T-cell (primary cell): Measurements from ENCODE around the gene JAKMIP1. TPM values are rescaled to one million over a fixed set of nuclear protein-coding genes. Genes with fewer than 3 reads are reported as not detected.

Experiments used
- ATAC-seq, 4 experiments: fragments of 200-7000 bp in 3 of 4; fragments of 150-1000 bp in 1 of 4; cut with Tn5 transposase; replicated peaks in 1 of 4; 1 replicate in 3 of 4; 2 replicates in 1 of 4; pipeline ENCODE4 v1.10.0; 2021; ENCODE audit warnings: moderate library complexity in 3 of 4, mild to moderate bottlenecking in 2 of 4, moderate number of reproducible peaks in 1 of 4
- CTCF ChIA-PET, 2 donors: fragments of 300-600 bp; sonication (Branson Sonifier 250); formaldehyde crosslinking; loops; one replicate each; lab custom pipeline; 2022; ENCODE audit warnings: antibody characterized with exemption in 2 of 2; lab: Charles Lee
- POLR2A ChIA-PET, 2 donors: fragments of 300-600 bp; sonication (Branson Sonifier 250); formaldehyde crosslinking; loops; one replicate each; lab custom pipeline; 2022; ENCODE audit warnings: antibody characterized with exemption in 2 of 2; lab: Charles Lee
- DNase-seq, 35 experiments: peaks; one replicate each; pipeline versions ENCODE4 v3.0.0 to v3.0.0-alpha.2; 2013 to 2023
- H3K27ac ChIP-seq: one replicate; pipeline ENCODE4 v1.5.1; 2013; ENCODE audit warnings: low read length
- H3K27me3 ChIP-seq, 2 experiments: replicated peaks in 1 of 2; 1 replicate in 1 of 2; 2 replicates in 1 of 2; pipeline versions ENCODE4 v1.6.1 to v1.7.0; 2013; ENCODE audit warnings: low read length in 1 of 2, mixed read lengths in 1 of 2; ENCODE audit not compliant: control insufficient read depth in 2 of 2, insufficient read depth in 2 of 2; ENCODE audit errors: extremely low read depth in 1 of 2
- H3K36me3 ChIP-seq, 2 donors: 1 replicate in 1 of 2; 2 replicates in 1 of 2; pipeline versions ENCODE4 v1.6.1 to v1.7.0; 2013; ENCODE audit warnings: low read length in 1 of 2; ENCODE audit not compliant: control insufficient read depth in 2 of 2, insufficient read depth in 1 of 2; ENCODE audit errors: extremely low read depth in 1 of 2
- H3K4me1 ChIP-seq, 2 experiments: 1 replicate in 1 of 2; 2 replicates in 1 of 2; pipeline versions ENCODE4 v1.6.1 to v1.7.0; 2013; ENCODE audit warnings: low read length in 2 of 2, mixed read lengths in 1 of 2; ENCODE audit not compliant: insufficient read depth in 2 of 2, control insufficient read depth in 1 of 2; ENCODE audit errors: extremely low read depth in 1 of 2
- H3K4me3 ChIP-seq, 2 donors: 1 replicate in 1 of 2; 2 replicates in 1 of 2; pipeline versions ENCODE4 v1.5.1 to v1.7.0; 2013; ENCODE audit warnings: mild to moderate bottlenecking in 2 of 2, low read length in 1 of 2, moderate library complexity in 1 of 2; ENCODE audit not compliant: control insufficient read depth in 1 of 2; ENCODE audit errors: extremely low read depth in 1 of 2
- H3K9me3 ChIP-seq: 2 replicates; pipeline ENCODE4 v1.7.0; 2013
- H3K27ac Mint-ChIP-seq, 2 donors: one replicate each; pipeline ENCODE4 v1.8.0; 2020 to 2021; ENCODE audit warnings: mild to moderate bottlenecking in 2 of 2, mixed read lengths in 2 of 2
- H3K27me3 Mint-ChIP-seq, 2 donors: one replicate each; pipeline ENCODE4 v1.8.0; 2021 to 2022; ENCODE audit warnings: mixed read lengths in 2 of 2
- H3K36me3 Mint-ChIP-seq: one replicate; pipeline ENCODE4 v1.8.0; 2021; ENCODE audit warnings: mixed read lengths
- H3K4me1 Mint-ChIP-seq, 3 donors: one replicate each; pipeline ENCODE4 v1.8.0; 2020 to 2022; ENCODE audit warnings: mixed read lengths in 3 of 3, mild to moderate bottlenecking in 1 of 3
- H3K4me3 Mint-ChIP-seq, 3 donors: one replicate each; pipeline ENCODE4 v1.8.0; 2020 to 2022; ENCODE audit warnings: mild to moderate bottlenecking in 3 of 3, mixed read lengths in 3 of 3, moderate library complexity in 3 of 3
- H3K9me3 Mint-ChIP-seq, 3 donors: one replicate each; pipeline ENCODE4 v1.8.0; 2020 to 2022; ENCODE audit warnings: mixed read lengths in 3 of 3
- WGBS: methylation state at CpG from one replicate; pipeline ENCODE4 v1.1.5; 2013; ENCODE audit warnings: missing lambda C conversion rate; ENCODE audit not compliant: insufficient coverage; 5-methylcytosine and 5-hydroxymethylcytosine counted together
- total RNA-seq, 35 experiments: library from RNA in 6 of 35; stranded (reverse) in 6 of 35; fragments of 120-200 nt in 1 of 35; gene quantifications; one replicate each; pipeline versions ENCODE4 v1.2.1 to v1.2.4 and lab custom pipeline; 2013 to 2026

JAKMIP1 gene
- total RNA-seq, 5 donors from 2014 or later (not counting 1 experiment from before 2014, with no cell fraction given), result 3.5 to 14.0 (median 6.1) TPM

DNA sequence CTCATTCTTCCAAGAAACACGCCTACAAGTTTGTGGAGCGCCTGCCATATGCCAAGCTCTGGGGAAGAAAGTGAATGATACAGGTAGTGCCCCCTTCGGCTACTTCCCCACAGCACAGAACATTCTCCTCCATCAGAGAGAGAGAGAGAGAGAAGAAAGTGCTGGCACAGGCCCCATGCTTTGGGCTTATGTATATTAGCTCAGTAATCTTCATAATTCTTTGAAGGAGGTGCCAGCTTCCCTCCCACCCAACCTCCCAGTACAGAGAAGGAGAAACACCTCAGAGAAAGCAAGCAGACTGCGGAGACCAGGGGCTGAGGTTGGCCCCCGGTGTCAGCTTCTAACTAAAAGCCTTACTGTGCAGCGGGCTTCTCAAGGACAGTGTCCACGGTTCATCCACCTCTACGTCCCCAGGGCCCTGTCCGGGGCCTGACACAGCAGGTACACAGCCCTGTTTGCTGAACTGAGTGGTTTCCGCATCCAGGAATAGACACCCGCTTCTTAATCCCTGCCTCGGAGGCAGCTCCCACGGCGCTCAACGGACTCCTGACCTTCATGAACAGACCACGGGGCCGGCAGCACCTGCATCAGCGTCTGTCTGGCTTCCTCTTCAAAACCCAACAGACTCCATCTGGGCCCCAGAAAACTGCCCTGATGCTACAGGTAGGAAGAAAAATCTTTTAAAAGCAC lies 50.2 kb downstream of the JAKMIP1 start:
- Histone ChIP-seq H3K36me3 (peaks cover 0 to 6% of the 10 kb centered on the region in 2 donors), H3K9me3 (no peaks in the 10 kb centered on the region), H3K27ac (no peak overlapping the region), H3K4me1 (peaks cover 0 to 34% of the 10 kb centered on the region in 2 experiments), H3K27me3 (peaks cover 0 to 3% of the 10 kb centered on the region in 2 experiments), H3K4me3 (no peak overlapping the region)
- WGBS, result 90% methylated on average over 11 of the region's 18 CpGs
- peaks cover 0 to 12% of the 10 kb centered on the region in 2 donors for H3K27me3 Mint-ChIP-seq
- no peak overlapping the region for H3K4me3 Mint-ChIP-seq
- ChIA-PET POLR2A (no interaction called here), CTCF (no interaction called here)
- H3K9me3 Mint-ChIP-seq, result peaks cover 0 to 7% (median 4%) of the 10 kb centered on the region in 3 donors
- DNase-seq (no peak), ATAC-seq (no peak)
- H3K4me1 Mint-ChIP-seq, result peaks cover 13 to 36% (median 16%) of the 10 kb centered on the region in 3 donors
- peaks cover 9% of the 10 kb centered on the region for H3K36me3 Mint-ChIP-seq
- H3K27ac Mint-ChIP-seq, result no peak overlapping the region

- H3K9me3 Mint-ChIP-seq, result peaks cover 5 to 20% (median 8%) of the 10 kb centered on the region in 3 donors
- DNase-seq (no peak), ATAC-seq (no peak)
- ChIA-PET CTCF (no interaction called here), POLR2A (no interaction called here)
- H3K36me3 Mint-ChIP-seq, result peaks cover 13% of the 10 kb centered on the region
- Histone ChIP-seq H3K27ac (no peak overlapping the region), H3K9me3 (no peaks in the 10 kb centered on the region), H3K4me1 (peaks cover 0 to 22% of the 10 kb centered on the region in 2 experiments), H3K36me3 (peaks cover 0 to 6% of the 10 kb centered on the region in 2 donors), H3K4me3 (no peak overlapping the region), H3K27me3 (no peaks in the 10 kb centered on the region)
- 93% methylated on average over 3 of the region's 20 CpGs for WGBS
- H3K27ac Mint-ChIP-seq, result no peak overlapping the region
- H3K27me3 Mint-ChIP-seq, result peaks cover 0 to 12% of the 10 kb centered on the region in 2 donors
- peaks cover 13 to 25% (median 13%) of the 10 kb centered on the region in 3 donors for H3K4me1 Mint-ChIP-seq
- H3K4me3 Mint-ChIP-seq, result no peak overlapping the region
Observed at GRCh38 chr4:6148506-6149205, 51.7 kb downstream of the JAKMIP1 start.

DNA sequence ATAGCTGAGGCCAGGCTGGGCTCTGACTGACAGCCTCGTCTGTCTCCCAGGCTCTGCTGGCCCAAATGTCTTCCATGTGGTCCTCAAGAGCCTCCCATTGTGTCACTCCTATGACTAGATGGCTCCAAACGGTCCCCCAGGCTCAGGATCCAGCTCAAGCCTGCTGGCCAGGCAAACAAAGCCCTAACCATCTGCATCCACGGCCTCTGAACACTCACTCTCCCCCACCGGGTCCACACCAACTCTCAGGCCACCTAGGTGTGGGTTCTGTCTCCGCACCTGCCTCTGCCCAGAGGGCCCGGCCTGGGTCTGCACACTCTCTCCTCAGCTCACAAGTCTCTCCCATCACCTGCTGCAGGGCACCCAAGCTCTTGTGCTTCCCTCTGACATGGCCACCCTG lies 52.9 kb downstream of the JAKMIP1 start:
- Histone ChIP-seq H3K27ac (no peak overlapping the region), H3K4me1 (peaks cover 0 to 11% of the 10 kb centered on the region in 2 experiments), H3K9me3 (no peaks in the 10 kb centered on the region), H3K27me3 (no peaks in the 10 kb centered on the region), H3K4me3 (no peak overlapping the region), H3K36me3 (peaks cover 0 to 6% of the 10 kb centered on the region in 2 donors)
- CTCF ChIA-PET, result no interaction called here
- H3K4me3 Mint-ChIP-seq, result no peak overlapping the region
- POLR2A ChIA-PET, result no interaction called here
- no peak for DNase-seq
- H3K9me3 Mint-ChIP-seq, result peaks cover 5 to 20% (median 8%) of the 10 kb centered on the region in 3 donors
- H3K36me3 Mint-ChIP-seq, result peaks cover 13% of the 10 kb centered on the region
- ATAC-seq, result no peak
- H3K4me1 Mint-ChIP-seq, result peaks cover 6 to 14% (median 13%) of the 10 kb centered on the region in 3 donors
- peaks cover 0 to 12% of the 10 kb centered on the region in 2 donors for H3K27me3 Mint-ChIP-seq
- WGBS, result 75% methylated on average over 6 of the region's 6 CpGs
- H3K27ac Mint-ChIP-seq, result no peak overlapping the region

DNA sequence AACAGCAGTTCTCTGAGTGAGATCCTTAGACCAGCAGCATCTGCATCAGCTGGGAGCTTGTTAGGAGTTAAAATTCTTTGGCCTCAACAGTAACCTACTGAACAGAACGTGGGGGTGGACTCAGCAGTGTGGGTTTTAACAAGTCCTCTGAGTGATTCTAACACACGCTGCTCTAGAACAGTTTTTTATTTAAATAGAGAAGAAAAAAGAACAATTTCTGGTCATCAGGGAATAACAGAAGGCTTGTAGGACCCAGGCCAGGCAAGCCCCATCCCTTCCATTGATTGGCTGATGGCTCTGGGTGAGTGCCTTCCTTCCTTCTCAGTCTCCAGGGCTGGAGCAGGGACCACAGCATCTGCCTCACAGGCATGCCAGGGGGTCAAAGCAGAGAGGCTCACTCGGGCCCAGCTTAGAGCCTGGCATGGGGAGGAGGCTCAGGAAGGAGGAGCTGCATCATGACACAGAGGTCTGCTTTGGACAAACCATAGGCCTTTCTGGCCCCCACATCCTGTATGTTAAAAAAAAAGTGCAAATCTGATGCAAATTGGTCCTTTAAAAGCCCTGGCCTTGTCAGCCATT lies 56.7 kb downstream of the JAKMIP1 start:
- DNase-seq (no peak), ATAC-seq (no peak)
- H3K27ac ChIP-seq, result no peak overlapping the region
- Mint-ChIP-seq H3K4me1 (peaks cover 0 to 5% (median 0%) of the 10 kb centered on the region in 3 donors), H3K9me3 (peaks cover 5 to 20% (median 8%) of the 10 kb centered on the region in 3 donors), H3K27me3 (no peaks in the 10 kb centered on the region), H3K27ac (no peak overlapping the region), H3K4me3 (no peak overlapping the region), H3K36me3 (peaks cover 7% of the 10 kb centered on the region)
- no peaks in the 10 kb centered on the region for H3K36me3 ChIP-seq
- no peaks in the 10 kb centered on the region for H3K9me3 ChIP-seq
- ChIA-PET POLR2A (no interaction called here), CTCF (no interaction called here)
- WGBS, result 83% methylated on average over 2 of the region's 3 CpGs
- no peak overlapping the region for H3K4me3 ChIP-seq
- H3K27me3 ChIP-seq, result no peaks in the 10 kb centered on the region
- peaks cover 0 to 4% of the 10 kb centered on the region in 2 experiments for H3K4me1 ChIP-seq

GRCh38 chr4:6142935-6143602 lies 57.3 kb downstream of the JAKMIP1 start:
- peaks cover 7% of the 10 kb centered on the region for H3K36me3 Mint-ChIP-seq
- no peak overlapping the region for H3K4me3 ChIP-seq
- DNase-seq (no peak), ATAC-seq (no peak)
- POLR2A ChIA-PET, result no interaction called here
- peaks cover 5 to 20% (median 8%) of the 10 kb centered on the region in 3 donors for H3K9me3 Mint-ChIP-seq
- H3K27me3 Mint-ChIP-seq, result no peaks in the 10 kb centered on the region
- peaks cover 0 to 5% (median 0%) of the 10 kb centered on the region in 3 donors for H3K4me1 Mint-ChIP-seq
- no peaks in the 10 kb centered on the region for H3K9me3 ChIP-seq
- no peaks in the 10 kb centered on the region for H3K36me3 ChIP-seq
- H3K4me1 ChIP-seq, result peaks cover 0 to 4% of the 10 kb centered on the region in 2 experiments
- H3K4me3 Mint-ChIP-seq, result no peak overlapping the region
- CTCF ChIA-PET, result interaction anchor here in 1 of 2 donors (0.6 kb wide), 1 partner anchor 126 kb away, joined by 5 read pairs; the partner anchor contains the start of gene WFS1
- H3K27me3 ChIP-seq, result no peaks in the 10 kb centered on the region
- H3K27ac Mint-ChIP-seq, result no peak overlapping the region
- no peak overlapping the region for H3K27ac ChIP-seq
- 90% methylated on average over 6 of the region's 8 CpGs for WGBS

GRCh38 chr4:6142511-6142910 lies 57.8 kb downstream of the JAKMIP1 start:
- Mint-ChIP-seq H3K27me3 (no peaks in the 10 kb centered on the region), H3K9me3 (peaks cover 5 to 17% (median 5%) of the 10 kb centered on the region in 3 donors), H3K27ac (no peak overlapping the region), H3K36me3 (peaks cover 7% of the 10 kb centered on the region), H3K4me3 (no peak overlapping the region), H3K4me1 (peaks cover 0 to under 1% (median 0%) of the 10 kb centered on the region in 3 donors)
- ATAC-seq (no peak), DNase-seq (no peak)
- peaks cover 0 to 1% of the 10 kb centered on the region in 2 experiments for H3K4me1 ChIP-seq
- WGBS, result 98% methylated on average over 4 of the region's 7 CpGs
- ChIA-PET CTCF (interaction anchor here in 1 of 2 donors (0.6 kb wide), 1 partner anchor 127 kb away, joined by 5 read pairs; the partner anchor contains the start of gene WFS1), POLR2A (no interaction called here)
- no peaks in the 10 kb centered on the region for H3K9me3 ChIP-seq
- H3K4me3 ChIP-seq, result no peak overlapping the region
- H3K27ac ChIP-seq, result no peak overlapping the region
- no peaks in the 10 kb centered on the region for H3K27me3 ChIP-seq
- no peaks in the 10 kb centered on the region for H3K36me3 ChIP-seq
